ENCODE results near the gene TRIP10.

The TRIP10 gene

DNA sequence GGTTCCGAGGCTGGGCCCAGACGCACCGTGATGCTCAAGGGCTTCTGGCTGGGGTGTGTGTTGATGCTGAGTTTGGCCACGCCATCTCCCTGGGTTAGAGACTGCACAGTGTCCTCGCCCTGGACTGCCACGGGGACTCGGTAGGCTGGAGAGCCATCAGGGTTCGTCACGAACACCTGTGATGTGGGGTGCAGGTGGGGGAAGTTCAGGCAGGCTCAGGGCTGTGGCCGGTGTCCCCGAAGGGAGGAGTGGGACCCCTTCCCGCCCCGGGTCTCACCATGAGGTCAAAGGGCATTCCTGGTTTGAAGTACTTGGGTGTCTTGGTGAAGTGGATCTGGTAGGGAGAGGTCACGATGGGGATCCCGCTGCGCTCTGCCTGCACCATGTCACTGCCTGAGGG is 27.2 kb upstream of the TRIP10 start:
- DNase-seq, result no peak

DNA sequence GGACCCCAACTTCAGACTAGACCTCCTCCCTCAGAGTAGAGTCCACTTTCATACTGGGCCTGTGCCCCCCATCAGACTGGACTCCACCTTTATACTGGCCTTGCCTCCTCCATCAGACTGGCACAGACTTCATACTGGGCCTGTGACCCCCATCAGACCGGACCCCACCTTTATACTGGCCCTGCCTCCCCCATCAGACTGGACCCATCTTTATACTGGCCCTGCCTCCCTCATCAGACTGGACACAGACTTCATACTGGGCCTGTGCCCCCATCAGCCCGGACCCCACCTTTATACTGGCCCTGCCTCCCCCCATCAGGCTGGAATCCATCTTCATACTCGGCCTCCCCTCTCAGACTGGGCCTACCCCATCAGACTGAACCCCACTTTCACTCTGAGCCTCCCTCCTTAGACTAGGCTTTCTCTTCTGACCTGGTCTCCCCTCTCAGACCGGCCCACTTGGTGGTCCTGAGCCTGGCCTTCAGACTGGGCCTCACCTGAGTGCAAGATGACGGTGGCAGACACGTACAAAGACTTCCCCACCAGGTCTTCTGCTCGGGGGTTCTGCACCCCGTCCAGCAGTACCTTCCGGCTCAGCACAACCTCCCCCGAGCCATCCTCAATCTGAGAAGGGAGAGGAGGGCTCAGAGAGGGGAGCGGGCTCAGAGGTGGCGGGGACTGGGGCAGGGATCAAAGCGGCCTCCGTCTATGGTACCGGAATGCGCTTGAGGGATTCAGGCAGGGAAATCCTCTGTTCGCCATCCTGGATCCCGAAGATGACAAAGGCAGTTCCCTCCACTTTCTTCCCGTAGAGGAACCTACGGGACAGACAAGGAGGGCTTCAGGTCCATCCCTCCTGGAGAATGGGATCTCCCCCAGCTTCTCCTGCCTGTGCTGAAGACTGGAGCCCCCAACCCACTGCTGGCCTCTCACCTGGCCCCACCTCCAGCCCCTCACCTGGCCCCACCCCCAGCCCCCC is 26.5 kb upstream of the TRIP10 start:
- no peak for DNase-seq

DNA sequence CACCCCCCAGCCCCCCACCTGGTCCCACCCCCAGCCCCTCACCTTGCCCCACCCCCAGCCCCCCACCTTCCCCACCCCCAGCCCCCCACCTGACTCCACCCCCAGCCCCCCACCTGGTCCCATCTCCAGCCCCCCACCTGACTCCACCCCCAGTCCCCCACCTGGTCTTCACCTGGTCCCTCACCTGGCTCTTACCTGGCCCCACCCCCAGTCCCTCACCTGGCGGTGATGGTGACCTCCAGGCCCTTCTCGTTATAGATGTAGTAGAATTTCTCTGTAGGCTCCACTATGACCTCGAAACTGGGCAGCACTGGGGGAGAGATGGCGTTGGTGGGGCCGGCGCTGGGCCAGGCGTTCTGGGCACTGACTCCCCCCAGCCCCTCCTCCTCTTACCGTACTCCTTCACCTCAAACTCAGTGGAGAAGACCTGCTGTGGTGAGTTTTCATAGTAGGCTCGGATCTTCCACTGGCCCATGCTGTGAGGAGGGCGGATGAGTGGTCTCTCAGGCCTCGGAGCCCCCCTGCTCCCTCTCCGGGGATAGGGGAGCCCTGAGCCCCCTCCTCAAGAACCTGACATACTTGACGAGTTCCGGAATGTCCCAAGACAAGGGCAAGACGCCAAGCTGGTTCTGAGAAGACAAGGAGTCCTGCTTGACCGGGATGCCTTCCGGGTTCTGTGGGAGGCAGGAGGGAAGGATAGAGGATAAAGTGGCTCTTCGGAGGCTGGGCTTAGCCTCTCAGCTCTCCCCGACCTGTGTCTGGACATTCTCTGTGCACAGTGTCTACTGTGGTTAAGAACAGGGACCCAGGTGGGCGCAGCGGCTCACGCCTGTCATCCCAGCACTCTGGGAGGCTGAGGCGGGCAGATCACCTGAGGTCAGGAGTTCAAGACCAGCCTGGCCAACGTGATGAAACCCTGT is 25.4 kb upstream of the TRIP10 start:
- no peak for DNase-seq

DNA sequence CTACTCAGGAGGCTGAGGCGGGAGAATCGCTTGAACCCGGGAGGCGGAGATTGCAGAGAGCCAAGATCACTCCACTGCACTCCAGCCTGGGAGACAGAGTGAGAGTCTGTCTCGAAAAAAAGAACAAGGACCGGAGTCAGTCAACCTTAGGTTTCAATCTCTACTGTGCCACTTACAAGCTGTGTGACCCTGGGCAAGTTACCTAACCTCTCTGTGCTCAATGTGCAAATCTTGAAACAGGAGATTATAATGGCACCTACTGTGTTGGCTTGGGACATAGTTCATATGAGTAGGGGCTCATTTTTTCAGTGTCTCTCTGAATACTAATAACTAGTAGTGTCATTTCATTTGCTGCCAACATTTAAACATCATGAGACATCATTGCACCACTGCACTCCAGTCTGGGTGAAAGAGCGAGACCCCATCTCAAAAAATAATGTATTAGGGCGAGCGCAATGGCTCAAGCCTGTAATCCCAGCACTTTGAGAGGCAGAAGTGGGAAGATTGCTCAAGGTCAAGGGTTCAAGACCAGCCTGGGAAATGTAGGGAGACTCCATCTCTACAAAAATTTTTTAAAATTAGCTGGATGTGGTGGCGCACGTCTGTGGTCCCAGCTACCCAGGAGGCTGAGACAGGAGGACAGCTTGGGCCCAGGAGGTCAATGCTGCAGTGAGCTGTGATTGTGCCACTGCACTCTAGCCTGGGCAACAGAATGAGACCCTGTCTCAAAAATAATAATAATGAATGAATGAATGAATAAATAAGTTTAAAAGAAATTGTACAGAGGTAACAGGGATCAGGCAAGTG is 24.5 kb upstream of the TRIP10 start:
- DNase-seq, result no peak

DNA sequence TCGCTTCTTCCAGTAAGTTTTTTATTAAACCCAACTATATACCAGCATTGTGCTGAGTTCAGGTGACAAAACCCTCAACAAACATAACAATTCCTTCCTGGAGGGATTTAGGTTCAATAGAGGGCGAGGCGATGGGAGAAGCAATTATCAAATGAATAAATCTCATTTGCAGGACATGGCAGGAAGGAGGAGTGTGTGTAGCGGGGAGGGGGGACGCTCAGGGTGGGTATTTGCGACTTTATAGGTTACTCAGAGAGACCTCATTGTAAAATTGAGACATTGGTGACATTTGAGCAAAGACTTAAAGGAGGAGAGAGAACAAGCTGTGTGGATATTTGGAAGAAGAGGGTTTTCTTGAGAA is 22.9 kb upstream of the TRIP10 start:
- no peak for DNase-seq

DNA sequence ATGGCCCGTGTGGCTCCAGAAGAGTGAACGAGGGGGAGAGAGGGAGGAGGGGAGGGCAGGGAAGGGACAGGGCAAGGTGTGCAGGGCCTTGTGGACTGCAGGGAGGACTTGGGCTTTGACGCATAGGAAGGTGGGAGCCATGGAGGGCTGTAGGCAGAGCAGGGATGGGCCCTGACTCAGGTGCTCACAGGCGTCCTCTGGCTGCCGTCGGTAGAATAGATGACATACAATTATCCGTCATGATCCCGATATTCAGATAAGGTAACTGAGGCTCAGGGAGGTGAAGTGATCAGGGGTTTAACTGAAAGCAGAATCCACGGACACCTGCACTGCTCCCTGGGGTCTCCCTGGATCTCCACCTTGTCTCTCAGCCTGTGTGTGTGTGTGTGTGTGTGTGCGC is 22.4 kb upstream of the TRIP10 start:
- DNase-seq, result no peak

DNA sequence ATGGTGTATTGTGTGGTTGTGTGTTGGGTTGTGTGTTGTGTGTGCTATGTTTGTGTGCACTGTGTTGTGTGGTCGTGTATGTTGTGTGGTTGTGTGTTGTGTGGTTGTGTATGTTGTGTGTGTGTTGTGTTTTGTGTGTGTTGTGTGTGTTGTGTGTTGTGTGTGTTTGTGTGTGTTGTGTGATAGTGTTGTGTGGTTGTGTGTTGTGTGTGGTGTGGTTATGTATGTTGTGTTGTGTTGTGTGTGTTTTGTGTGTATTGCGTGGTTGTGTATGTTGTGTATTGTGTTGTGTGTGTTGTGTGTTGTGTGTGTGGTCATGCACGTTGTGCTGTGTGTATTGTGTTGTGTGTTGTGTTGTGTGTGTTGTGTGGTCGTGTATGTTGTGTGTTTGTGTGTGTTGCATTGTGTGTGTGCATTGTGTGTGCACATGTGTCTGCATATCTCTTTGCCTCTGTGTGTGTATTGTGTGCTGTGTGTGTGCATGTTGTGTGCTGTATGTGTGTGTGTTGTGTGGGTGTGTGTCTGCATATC is 22.0 kb upstream of the TRIP10 start:
- DNase-seq, result no peak

DNA sequence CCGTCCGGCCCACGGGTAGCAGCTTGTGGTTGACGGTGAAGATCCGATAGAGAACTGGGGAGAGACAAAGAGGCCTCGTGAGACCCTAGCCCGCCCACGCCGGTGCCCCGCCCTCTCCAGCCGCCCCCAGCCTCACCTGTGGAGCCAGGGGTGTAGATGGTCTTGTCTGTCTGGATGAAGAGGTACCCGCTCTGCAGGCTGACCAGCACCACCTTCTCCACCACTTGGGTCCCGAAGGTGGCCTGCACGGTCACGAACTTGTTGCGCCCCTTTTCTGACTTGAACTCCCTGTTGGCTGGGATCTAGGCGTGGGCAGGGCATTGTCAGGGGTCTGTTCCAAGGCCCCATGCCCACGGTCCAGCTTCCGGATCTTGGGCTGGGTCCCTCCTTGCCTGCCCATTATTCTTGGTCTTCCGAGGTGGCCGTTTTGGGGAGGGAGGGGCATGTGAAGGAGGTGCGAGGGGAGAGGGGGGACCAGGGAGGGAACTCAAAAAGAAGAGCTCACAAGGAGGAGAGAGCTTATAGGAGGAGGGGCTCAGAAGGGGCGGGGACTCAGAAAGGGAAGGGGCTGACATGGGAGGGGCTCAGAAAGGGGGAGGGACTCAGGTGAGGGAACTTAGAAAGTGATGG is 21.3 kb upstream of the TRIP10 start:
- DNase-seq, result no peak

DNA sequence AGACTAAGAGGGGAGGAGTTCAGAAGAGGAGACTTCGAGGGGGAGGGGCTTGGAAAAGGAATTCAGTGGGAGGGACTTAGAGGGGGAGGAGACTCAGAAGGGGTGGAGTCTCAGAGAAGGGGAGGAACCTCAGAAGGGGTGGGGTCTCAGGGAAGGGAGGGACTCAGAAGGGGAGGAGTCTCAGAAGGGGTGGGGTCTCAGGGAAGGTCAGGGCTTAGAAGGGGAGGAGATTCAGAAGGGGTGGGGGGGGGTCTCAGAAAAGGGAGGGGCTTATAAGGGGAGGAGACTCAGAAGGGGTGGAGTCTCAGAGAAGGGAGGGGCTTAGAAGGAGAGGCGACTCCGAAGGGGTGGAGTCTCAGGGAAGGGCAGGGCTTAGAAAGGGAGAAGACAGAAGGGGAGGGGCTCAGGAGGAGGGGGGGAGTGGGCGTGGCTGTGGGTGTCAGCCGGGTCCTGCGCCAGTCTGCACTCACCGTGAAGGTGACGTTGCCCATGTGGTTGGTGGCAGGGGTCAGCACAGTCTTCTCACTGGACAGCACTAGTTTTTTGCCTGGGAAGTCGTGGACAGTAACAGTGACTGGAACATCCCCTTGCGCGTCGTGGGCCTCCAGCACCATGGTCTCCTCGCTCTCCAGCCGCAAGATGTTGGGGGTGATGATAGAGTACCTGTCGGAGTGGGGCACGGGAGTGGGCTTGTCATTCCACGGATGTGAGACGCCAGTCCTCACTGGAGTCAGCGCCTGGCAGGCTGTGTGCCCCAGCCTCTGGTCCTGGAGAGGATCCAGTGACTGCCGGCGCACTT is 20.5 kb upstream of the TRIP10 start:
- DNase-seq, result no peak

DNA sequence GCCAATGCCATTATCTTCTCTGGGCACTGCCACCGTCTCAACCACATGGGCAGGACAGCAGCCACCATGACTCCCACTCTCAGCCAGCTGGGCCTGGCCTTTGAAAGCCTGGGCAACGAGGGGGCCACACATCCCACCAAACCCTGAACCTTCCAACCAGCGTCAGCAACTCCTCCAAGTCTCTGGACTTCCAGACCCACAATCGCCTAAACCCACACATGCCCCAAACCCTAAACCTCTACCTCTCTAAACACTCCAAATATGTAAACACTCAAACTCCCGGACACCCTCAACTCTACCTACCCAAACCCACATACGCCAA is 20.0 kb upstream of the TRIP10 start:
- DNase-seq, result no peak

DNA sequence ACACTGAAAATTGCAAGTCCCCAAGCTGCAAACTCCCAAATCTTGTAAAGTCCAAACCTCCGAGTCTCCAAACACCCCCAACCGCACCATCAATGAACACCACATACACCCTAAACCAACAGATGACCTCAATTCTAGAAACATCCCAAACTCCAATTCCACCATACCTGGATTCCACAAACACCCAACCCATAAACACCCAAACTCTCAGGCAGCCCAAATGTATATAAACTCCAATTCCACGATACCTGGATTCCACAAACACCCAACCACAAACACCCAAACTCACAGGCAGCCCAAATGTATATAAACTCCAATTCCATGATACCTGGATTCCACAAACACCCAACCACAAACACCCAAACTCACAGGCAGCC is 19.5 kb upstream of the TRIP10 start:
- DNase-seq, result no peak

DNA sequence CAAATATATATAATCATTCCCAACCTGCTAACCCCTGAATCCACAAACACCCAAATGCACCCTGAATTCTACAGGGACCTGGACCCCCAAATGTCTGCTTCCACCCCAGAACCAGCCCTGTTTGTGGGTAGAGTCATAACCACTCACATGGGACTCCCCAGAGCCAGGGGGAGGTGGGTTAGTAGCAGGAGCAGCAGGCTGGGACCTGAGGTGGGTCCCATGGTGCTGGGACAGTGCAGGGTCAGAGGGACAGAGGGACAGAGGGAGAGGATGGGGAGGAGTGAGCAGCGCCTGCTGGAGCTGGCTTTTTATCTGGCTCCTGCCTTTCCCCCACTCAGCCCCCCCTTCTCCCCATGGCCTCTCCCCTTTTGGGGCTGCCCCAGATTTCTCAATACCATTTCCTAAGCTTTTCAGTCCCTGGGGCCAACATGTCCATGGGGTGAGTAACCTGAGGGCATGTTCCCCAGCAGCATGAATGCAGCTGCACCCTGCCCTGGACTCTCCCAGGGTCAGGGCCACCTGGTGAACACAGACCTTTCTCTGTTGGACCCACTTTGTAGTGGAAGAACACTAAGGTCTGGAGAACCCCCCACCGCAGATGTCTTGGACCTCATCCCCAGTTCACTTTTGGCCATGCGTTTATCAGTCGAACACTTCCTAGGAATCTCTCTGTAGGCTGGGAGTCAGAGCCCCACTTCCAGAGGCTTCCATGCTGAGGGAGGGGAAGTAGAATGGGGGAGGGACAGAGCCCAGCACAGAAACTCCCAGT is 18.9 kb upstream of the TRIP10 start, which contains the start of gene C3:
C3 (minus strand) TSS at position 282 of the 769 bp plus-strand sequence; CDS start at position 221, 61 bp downstream.
- no peak for DNase-seq

DNA sequence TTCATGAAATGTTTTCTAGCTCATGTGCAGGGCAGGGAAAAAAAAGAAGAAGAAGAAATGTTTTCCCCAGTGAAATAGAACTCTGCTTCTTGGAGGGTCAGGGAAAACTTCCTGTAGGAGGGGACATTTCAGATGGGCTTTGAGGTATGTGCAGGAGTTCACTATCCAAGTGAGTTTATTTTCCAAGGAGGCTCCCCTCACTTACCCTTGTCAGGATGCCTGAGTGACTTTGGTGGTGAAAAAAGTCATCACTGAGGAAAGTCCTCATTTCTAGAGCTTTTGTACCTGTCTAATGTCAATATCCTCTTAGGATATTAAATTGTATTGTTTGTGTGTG is 18.4 kb upstream of the TRIP10 start:
- DNase-seq, result no peak

DNA sequence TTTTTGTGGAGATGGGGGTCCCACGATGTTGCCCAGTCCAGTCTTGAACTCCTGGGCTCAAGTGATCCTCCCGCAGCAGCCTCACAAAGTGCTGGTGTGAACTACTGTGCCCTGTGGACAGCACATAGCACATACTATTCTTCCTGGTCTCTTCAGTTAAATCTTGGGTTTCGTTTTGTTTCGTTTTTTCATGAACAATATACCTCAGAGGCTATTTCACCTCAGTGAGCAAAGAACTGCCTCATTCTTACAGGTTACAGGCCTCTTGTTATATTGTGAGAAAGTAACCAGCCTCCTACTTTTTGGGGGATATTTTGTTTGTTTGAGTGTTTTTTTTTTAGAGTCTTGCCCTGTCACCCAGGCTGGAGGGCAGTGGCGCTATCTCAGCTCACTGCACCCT is 17.7 kb upstream of the TRIP10 start:
- DNase-seq, result no peak

DNA sequence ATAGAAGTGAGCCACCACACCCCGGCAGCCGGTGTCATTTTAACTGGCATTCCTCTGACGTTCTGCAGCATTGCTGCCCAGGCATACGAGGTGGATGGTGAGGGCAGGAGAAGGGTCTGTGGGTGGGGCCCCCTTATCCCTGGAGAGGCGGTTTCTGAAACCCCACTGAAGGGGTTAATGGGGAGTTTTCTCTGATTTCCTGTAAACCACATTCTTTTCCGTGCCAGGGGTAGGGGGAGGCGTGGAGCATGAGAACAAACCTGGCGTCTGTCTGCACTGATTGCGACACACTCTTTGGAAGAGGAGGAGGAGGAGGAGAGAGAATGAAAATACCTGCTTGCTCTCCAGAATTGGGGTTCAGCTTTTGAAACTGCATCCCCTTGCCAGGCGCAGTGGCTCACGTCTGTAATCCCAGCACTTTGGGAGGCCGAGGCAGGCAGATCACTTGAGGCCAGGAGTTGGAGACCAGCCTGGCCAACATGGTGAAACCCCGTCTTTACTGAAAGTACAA is 16.3 kb upstream of the TRIP10 start:
- no peak for DNase-seq

DNA sequence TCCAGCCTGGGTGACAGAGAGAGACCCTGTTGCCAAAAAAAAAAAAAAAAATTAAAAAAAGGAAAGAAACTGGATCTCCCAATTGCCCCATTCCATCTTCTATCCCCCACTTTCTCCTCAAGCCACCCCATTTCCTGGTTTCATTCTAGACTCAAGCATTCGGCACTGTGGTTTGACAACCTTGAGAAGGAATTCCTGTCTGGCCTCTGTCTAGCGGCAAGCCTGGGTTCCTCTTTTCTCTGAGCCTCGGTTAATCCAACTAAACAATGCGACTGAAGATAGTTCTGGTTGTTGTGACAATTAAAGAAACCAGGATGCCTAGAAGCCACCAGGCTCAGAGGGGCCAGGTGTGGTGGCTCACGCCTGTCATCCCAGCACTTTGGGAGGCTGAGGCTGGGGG is 15.7 kb upstream of the TRIP10 start:
- DNase-seq, result no peak

DNA sequence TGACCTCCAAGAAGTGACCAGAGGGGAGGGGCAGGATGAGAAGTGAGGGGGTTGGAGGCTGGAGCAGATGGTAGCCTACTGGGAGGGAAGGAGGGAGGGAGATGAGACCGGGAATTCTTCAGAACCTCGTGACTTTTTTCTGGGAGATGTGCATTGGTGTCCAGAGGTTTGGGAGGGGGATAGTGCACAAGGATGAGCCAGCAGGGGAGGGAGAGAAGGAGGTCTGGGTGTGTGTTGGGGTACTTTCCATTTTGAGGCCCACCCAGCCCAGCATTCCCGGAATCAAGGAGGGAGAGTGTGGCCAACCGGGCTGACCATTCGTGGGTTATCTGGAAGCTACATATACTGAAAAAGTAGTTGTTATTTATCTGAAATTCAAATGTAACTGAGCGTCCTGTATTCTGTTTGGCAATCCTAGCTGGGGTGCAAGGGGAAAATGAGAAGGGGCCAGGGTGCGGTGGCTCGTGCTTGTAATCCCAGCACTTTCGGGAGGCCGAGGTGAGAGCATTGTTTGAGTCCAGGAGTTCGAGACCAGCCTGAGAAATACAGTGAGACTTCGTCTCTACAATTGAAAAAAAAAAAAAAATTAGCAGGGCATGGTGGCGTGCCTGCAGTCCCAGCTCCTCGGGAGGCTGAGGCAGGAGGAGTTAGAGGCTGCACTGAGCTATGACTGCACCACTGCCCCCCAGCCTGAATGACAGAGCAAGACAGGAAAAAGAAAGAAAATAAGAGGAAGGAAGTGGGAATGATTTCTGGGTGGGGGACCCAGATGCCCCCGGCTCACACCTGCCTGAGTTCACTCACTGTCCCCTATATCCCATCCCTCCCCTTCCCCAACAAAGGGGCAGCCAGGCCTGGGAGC is 14.6 kb upstream of the TRIP10 start:
- DNase-seq, result no peak

DNA sequence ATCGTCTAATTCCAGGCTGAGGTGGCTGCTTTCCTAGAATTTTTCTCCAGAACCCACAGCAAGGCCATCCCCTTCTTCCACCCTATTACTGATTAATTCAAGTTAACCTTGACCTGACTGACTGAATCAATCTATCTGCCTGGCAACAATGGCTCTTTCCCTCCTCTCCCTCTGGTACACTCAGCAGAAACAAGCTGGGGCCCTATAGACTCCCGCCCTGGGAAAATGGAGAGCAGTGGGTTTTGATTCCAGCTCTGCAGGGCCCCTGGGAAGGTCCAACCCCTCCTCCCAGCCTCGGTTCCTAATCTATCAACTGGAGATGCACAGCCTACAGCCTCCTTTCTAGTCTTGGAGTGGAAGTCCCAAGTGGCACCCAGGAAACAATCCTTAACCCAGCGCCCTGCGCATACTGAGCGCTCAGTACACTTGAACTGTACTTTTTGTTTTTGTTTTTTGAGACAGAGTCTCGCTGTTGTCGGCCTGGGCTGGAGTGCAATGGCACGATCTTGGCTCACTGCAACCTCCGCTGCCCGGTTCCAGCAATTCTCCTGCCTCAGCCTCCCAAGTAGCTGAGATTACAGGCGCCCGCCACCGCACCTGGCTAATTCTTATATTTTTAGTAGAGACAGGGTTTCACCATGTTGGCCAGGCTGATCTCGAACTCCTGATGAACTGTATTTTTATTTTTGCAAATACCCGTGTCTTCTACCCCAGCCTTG is 13.8 kb upstream of the TRIP10 start:
- DNase-seq, result no peak

DNA sequence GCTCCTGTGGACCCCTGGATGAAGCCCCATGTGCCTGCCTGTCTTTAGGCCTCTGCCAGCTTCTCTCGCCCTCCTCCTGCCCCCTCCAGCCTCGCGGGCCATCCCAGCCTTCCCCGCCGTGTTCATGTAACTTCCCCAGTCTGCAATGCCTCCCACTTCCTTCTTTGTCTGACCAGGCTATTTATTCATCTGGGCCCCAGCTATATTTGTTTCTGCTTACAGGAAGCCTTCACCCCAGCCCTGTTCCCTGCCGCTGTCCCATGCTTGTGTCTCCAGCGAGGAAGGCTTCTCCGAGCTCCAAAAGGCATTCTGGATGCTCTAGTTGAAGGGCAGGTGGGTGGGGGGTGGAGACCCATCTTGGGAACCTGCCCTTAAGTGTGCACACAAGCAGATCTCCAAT is 11.1 kb upstream of the TRIP10 start:
- DNase-seq, result no peak
